ENCODE measurements around the gene IFT27.

- TF ChIP-seq POLR2A (IDR thresholded peaks at IDR 0.05), result no peak
- TF ChIP-seq, protein P1, sequence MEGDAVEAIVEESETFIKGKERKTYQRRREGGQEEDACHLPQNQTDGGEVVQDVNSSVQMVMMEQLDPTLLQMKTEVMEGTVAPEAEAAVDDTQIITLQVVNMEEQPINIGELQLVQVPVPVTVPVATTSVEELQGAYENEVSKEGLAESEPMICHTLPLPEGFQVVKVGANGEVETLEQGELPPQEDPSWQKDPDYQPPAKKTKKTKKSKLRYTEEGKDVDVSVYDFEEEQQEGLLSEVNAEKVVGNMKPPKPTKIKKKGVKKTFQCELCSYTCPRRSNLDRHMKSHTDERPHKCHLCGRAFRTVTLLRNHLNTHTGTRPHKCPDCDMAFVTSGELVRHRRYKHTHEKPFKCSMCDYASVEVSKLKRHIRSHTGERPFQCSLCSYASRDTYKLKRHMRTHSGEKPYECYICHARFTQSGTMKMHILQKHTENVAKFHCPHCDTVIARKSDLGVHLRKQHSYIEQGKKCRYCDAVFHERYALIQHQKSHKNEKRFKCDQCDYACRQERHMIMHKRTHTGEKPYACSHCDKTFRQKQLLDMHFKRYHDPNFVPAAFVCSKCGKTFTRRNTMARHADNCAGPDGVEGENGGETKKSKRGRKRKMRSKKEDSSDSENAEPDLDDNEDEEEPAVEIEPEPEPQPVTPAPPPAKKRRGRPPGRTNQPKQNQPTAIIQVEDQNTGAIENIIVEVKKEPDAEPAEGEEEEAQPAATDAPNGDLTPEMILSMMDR (IDR thresholded peaks at IDR 0.05), result no peak
Observed at GRCh38 chr22:36808721-36809344, 32.9 kb upstream of the IFT27 start.

All from uterus (tissue), 2 donors.